GM12874 (cell line): ENCODE data around the gene COL4A1.

ENCODE experiments used
- CTCF ChIP-seq: IDR thresholded peaks from 2 replicates; pipeline ENCODE4 v1.5.1; 2011; ENCODE audit warnings: low read depth, mild to moderate bottlenecking, control low read depth, low read length, moderate library complexity; ENCODE audit not compliant: insufficient read depth

COL4A1 gene

DNA sequence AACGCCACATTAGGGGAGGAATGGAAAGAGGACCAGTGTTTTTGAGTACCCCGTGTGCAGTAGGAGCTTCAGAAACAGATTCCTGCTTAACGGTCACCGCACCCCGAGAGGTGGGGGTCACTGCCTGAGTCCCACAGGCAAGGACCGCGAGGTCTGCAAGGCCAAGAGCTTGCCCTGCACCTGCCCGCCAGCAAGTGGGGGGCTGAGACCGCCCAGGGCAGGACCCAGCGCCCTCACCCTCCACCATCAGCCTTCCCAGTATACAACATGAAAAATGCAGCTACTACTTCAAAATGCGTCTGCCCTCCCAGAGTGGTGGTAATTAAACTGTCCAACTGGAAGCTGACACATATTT lies 44.9 kb downstream of the COL4A1 start:
- TF ChIP-seq CTCF, result no peak

- no peak for TF ChIP-seq CTCF
These were observed 45.5 kb downstream of the COL4A1 start for GRCh38 chr13:110261166-110262081.

- no peak for TF ChIP-seq CTCF
These were observed 47.3 kb downstream of the COL4A1 start for GRCh38 chr13:110259651-110260050.

DNA sequence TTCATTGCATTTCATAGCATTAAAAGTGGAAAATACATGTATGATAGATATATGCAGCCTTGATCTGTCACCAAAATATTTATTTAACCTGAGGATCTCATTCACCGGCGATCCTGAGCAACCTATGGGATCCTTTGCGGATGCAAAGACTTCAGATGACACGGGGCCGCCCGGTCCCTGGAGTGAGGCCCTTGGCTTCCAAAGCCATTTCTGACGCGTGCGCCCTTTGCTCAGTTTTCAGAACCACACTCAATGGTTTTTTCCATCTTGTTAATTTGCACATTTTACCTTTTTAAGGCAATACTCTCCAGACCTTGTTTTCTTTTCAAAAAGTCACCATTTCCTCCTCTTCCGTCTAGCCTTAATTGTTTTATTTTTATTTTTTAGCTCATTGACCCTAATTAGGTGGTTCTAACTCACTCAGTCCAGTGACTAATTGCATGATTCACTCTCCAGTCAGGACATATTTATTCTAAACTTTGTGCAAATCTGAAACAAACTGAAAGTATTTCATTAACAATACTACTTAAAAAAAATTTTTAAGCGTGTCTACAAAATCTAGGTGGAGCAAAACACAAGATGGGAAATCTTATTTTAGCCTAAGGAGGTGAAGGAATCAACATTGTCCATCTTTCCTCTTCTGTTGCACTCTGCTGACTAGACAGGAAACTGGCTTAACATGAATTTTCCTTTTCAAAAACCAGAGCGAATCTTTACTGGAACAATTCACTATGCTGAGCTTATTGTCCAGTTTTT lies 47.9 kb downstream of the COL4A1 start:
- no peak for TF ChIP-seq CTCF

DNA sequence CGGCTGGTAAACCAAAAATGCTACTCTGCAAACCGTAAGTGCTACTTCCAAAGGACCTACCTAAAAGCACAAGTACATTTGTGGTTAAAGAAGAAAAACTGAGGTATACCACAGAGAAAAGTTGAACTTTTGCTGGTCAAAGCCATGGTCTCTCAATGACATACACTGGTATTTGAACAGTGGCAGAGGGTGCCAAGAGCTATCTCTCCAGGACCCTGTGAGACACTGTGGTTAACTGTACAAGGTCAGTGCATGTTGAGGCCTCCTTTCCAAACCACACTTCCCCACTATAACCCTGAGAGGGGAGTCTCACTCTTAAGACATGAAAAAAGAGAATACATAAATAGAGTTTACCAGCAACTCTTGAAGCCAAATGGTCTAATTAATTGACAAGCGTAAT lies 49.5 kb downstream of the COL4A1 start:
- no peak for TF ChIP-seq CTCF

DNA sequence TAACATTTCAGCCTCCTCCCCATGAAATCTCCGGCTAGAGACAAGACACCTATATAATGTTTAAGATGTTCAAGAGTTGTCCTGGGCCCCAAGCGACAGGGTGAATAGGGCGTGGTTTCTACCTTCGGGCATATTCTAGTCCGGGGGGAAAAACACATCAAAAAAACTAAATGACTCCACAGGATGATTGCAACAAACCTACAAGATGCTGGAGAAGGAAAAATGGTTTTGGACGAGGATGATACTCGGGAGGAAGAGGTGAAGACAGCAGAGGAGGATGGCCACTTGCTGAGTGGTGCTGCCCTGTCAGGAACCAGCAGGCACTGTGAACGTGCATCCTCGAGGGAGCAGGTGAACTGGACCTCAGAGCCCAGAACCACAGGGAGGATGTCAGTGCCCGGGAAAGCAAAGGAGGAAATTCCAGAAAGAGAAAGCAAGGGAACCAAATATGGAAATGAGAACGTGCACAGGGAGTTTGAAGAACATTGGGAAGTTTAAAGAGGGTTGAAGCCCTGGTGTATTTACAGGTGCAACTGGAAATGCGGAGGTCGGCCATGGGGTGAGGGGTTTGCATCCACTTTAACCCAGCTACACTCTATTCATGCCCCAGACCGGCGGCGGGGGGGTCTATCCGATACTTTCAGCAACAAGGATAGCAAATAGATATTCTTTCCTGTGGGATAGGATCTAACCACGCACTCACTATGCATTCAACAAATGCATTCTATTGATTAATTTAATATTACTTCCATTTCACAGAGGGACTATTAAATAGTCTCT lies 50.6 kb downstream of the COL4A1 start:
- no peak for TF ChIP-seq CTCF
